ENCODE measurements around the gene THRA.

The THRA gene

GRCh38 chr17:40084477-40084876 is 21.7 kb downstream of the THRA start:
- no peak for DNase-seq (ENCODE audit: low spot score)

- peak; percentile 69 for DNase-seq (ENCODE audit: low spot score)
Observed at GRCh38 chr17:40086150-40087044, 23.6 kb downstream of the THRA start.

- DNase-seq (ENCODE audit: low spot score), result no peak
Observed at GRCh38 chr17:40087049-40087794, 24.5 kb downstream of the THRA start.

GRCh38 chr17:40087903-40088718 is 25.3 kb downstream of the THRA start:
- DNase-seq (ENCODE audit: low spot score), result no peak

- no peak for DNase-seq (ENCODE audit: low spot score)
Observed at GRCh38 chr17:40089077-40089895, 26.5 kb downstream of the THRA start.

GRCh38 chr17:40090237-40091119 is 27.7 kb downstream of the THRA start:
- DNase-seq (ENCODE audit: low spot score), result no peak

GRCh38 chr17:40091691-40092397 is 29.1 kb downstream of the THRA start:
- DNase-seq (ENCODE audit: low spot score), result no peak

GRCh38 chr17:40092581-40092980 is 29.8 kb downstream of the THRA start:
- DNase-seq (ENCODE audit: low spot score), result peak; percentile 84

GRCh38 chr17:40093005-40093579 is 30.3 kb downstream of the THRA start:
- DNase-seq (ENCODE audit: low spot score), result no peak

- no peak for DNase-seq (ENCODE audit: low spot score)
Observed at GRCh38 chr17:40093580-40094201, 30.9 kb downstream of the THRA start.

- no peak for DNase-seq (ENCODE audit: low spot score)
Observed at GRCh38 chr17:40094874-40095273, 32.1 kb downstream of the THRA start.

- no peak for DNase-seq (ENCODE audit: low spot score)
Observed at GRCh38 chr17:40095351-40095943, 32.7 kb downstream of the THRA start.

GRCh38 chr17:40095944-40096791 is 33.4 kb downstream of the THRA start:
- no peak for DNase-seq (ENCODE audit: low spot score)

GRCh38 chr17:40097087-40097486 is 34.3 kb downstream of the THRA start:
- DNase-seq (ENCODE audit: low spot score), result no peak

- no peak for DNase-seq (ENCODE audit: low spot score)
Observed at GRCh38 chr17:40097931-40098845, 35.4 kb downstream of the THRA start.

- peak; percentile 99 for DNase-seq (ENCODE audit: low spot score)
Observed at GRCh38 chr17:40098846-40099618, 36.3 kb downstream of the THRA start.

Data from cerebellar cortex (tissue), 1 donor.